ENCODE measurements around the gene SMC6.
A peak's percentile ranks its signal among the peaks of the same experiment; 100 is the strongest.

SMC6 gene

DNA sequence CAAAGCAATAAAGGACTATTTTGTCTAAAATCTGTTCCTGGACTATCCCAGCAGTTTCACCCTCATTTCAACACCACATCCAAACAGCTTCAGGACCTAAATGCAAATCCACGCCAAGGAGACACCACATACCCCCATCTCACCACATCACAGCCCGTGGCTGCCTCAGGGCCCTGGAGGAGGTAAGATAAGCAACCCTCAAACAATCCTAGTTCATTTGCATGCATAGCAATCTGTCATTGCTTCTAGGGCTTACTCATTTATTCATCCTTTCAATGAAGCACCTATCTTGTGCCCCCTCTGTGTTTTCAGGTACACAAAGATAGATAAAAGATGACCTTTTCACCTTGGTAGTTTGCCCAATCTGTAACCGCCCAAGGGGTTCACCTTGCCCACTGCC lies 126.6 kb downstream of the SMC6 start:
- no peak for DNase-seq (ENCODE audit: low read depth, low spot score)
- H3K27ac ChIP-seq = no peak overlapping the region

DNA sequence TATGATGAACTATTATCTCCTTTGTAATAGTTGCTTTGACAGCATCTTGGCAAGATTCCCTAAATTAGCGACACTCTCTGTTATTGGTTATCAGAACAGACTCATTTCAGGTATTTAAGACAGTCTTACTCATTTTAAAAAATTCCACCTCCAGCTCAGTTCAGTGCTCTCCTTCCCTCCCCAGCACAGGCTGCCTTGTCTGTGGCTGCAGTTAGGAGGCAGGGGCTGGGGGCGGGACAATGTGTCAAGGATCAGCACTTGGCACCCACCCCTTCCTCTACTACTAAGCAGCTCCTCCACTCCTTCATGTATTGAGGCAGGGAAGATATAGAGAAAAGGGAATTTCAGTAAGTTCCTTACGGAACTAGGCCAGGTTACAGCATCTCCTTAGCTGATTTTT lies 128.2 kb downstream of the SMC6 start:
- no peak overlapping the region for H3K27ac ChIP-seq
- DNase-seq (ENCODE audit: low read depth, low spot score) = no peak

DNA sequence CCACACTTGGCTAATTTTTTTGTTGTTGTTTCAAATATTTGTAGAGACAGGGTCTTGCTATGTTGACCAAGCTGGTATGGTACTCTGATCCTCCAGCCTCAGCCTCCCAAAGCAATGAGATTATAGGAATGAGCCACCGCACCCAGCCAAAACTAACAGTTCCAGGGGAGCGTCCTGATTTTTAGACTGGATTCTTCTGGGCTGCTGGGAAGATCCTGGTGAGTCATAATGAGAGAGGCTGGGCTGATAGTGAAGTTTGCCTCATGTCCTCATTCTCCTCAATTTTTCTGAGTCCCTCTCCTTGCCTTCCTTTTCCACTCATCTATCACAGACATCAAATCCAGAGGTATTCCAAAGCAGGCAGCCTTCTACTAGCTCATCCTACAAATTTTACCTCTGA lies 131.8 kb downstream of the SMC6 start:
- no peak for DNase-seq (ENCODE audit: low read depth, low spot score)
- H3K27ac ChIP-seq = peak overlapping the region; percentile 77

GRCh38 chr2:17620841-17621240 lies 132.8 kb downstream of the SMC6 start:
- H3K27ac ChIP-seq = peak overlapping the region; percentile 77

DNA sequence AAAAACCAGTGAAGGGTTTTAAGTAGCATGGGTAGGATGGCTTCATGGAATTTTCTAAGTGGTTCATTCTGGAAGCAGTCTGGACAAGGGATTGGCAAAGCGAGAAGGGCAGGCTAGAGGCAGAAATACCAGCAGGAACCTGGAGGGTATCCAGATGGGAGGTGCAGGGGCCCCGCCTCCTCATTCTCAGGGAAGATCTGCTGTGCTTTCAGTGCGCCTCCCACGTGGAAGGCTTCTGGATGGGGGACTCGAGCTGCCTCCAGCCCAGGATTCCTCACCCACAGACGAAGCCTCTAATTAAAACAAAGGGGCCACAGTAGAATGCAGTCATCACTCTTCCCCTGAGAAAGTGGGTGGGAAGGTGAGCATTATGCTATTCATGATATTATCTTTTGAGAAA lies 133.3 kb downstream of the SMC6 start:
- peak; percentile 66 for DNase-seq (ENCODE audit: low read depth, low spot score)

More at GRCh38 chr2:17620841-17621240, 132.8 kb downstream of the SMC6 start:
- DNase-seq (ENCODE audit: low read depth, low spot score) = peak; percentile 73

GRCh38 chr2:17617955-17618354 lies 135.7 kb downstream of the SMC6 start:
- no peak overlapping the region for H3K27ac ChIP-seq
- DNase-seq (ENCODE audit: low read depth, low spot score) = no peak

More for the DNA sequence above, 133.3 kb downstream of the SMC6 start:
- peak overlapping the region; percentile 77 for H3K27ac ChIP-seq

GRCh38 chr2:17617516-17617915 lies 136.1 kb downstream of the SMC6 start:
- no peak for DNase-seq (ENCODE audit: low read depth, low spot score)
- H3K27ac ChIP-seq = no peak overlapping the region

GRCh38 chr2:17616405-17616804 lies 137.2 kb downstream of the SMC6 start:
- H3K27ac ChIP-seq = peak overlapping the region; percentile 54
- no peak for DNase-seq (ENCODE audit: low read depth, low spot score)

DNA sequence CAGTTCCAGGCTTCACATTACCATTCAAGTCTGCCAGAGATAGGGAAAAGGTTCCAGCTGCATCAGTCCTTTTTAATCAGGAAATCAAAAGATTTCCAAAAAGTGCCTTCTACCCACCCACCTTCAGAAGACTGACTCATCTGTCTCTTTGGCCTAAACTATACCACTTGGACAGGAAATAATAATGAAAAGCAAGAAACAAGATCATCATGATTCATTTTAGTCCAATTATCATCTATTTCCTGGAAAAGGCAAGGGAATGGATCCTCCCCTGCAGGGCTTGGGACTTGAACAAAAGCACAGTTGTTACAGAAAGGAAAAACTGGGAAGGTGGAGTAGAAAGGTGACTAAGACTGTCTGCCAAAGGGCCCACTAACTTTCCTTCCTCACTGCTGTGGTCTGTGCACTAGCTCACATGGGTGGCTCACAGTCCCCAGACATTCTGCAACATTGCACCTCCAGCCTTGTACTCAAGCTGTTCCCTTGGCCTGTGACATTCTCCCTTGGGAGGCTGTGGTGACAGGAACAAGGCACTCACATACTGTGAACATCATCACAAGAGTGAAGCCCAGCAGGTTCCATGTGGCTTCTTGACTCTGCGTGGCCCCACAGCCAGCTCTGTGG lies 137.8 kb downstream of the SMC6 start:
- DNase-seq (ENCODE audit: low read depth, low spot score) = no peak

GRCh38 chr2:17615147-17615546 lies 138.5 kb downstream of the SMC6 start:
- peak overlapping the region; percentile 54 for H3K27ac ChIP-seq
- DNase-seq (ENCODE audit: low read depth, low spot score) = no peak

More for the DNA sequence above, 137.8 kb downstream of the SMC6 start:
- H3K27ac ChIP-seq = peak overlapping the region; percentile 54

DNA sequence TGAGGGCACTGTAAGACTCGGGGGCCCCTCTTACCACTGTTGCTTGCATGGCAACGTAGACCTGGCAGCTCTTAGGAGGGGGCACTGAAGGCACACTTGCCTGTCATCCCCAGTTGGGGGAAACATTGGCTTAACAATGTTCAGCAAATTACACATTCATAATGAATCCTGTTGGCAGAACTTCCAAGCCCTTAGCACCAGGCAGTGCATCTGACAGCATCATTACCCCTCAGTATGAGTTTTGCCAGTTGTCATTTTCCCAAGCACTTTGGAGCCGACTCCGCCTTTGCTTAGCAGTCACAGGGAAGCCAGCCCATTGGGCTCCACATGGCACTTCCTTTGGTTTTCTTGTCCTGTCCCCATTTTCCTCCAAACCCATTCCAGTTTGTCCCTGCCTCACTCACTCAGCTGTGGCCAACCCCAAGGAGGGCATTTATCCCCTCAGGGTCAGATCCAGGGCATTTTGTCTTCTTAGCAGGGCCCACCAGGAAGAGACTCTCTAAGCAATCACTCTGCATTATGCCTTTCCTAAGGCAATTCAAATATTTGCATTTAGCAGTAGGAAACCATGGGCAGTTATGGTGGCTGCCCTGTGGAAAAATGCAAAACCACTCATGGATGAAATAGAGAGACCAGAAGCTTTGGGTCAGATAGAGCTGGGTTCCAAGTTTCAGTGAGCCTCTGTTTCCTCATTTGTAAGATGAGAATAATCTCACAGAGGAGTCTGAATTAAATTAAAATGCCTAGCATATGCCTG lies 139.3 kb downstream of the SMC6 start:
- no peak overlapping the region for H3K27ac ChIP-seq
- DNase-seq (ENCODE audit: low read depth, low spot score) = no peak
